Stimulated activated CD8-positive, alpha-beta memory T cell treated with anti-CD3 and anti-CD28 coated beads, Interleukin-7, amount 100 ng/mL, for 1 hour (primary cell): ENCODE results near the gene FAT1.
A peak's percentile ranks its signal among the peaks of the same experiment; 100 is the strongest.

ENCODE experiments used
- DNase-seq, 2 donors: peaks; one replicate each; pipeline ENCODE4 v3.0.0-alpha.2; 2020; ENCODE audit warnings: low read depth in 2 of 2

Gene FAT1

GRCh38 chr4:186606591-186606992 lies 117.1 kb downstream of the FAT1 start:
- DNase-seq: no peak

- no peak for DNase-seq
Observed at GRCh38 chr4:186605261-186605865, 118.3 kb downstream of the FAT1 start.

GRCh38 chr4:186604124-186604807 lies 119.4 kb downstream of the FAT1 start:
- DNase-seq: no peak

DNA sequence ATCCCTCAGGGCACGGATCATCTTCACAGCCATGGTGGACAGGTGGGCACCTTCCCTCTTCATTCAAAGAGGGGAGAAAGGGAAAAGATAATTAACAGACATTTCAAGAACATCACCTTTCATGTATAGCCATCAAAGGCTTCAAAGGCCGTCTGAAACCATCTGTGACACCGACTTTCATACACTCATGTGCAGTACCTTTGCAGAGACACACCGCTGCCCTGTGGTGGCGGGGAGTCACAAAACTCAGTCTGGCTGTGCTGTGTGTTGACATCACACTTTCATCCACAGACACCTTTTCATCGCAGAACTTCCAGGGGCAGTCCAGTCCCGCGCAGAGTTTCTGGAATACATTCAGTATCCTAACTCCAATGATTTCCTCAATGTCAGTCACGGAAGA lies 120.7 kb downstream of the FAT1 start:
- no peak for DNase-seq

DNA sequence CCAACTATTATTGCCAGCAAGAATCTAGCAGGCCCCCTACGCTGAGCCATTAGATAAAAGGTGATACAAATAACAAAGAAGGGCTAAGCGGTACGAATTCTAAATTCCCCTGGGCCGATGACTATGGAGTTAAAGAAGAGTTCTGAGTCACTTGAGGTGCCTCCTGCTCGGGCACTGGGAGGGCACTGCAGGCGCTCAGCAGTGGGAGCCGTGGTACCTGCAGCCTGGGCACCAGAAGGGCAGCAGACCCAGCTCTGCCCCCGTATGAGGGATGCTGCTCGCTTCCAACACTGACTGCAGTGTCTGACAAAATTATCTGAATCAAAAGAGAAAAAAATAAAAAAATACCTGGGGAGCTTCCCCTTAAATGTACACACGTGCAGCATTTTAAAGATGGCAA lies 124.2 kb downstream of the FAT1 start:
- DNase-seq: no peak

DNA sequence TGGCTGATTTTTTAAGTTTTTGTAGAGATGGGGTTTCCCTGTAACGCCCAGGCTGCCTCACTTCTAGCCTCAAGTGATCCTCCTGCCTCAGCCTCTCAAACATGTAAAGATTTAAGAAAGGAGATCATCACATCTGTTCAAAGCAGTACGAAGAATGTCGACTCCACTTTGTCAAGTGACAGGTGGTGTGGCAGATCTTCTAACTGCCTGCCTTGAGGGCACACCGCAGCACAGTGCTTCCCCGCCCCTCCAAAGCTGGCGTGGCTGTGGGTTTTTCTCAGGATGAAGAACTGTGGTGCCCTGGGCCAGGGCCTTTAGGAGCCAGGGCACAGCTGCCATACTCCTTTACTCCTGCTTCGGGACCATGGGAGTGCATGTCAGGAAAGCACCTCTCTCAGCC lies 125.0 kb downstream of the FAT1 start:
- no peak for DNase-seq

DNA sequence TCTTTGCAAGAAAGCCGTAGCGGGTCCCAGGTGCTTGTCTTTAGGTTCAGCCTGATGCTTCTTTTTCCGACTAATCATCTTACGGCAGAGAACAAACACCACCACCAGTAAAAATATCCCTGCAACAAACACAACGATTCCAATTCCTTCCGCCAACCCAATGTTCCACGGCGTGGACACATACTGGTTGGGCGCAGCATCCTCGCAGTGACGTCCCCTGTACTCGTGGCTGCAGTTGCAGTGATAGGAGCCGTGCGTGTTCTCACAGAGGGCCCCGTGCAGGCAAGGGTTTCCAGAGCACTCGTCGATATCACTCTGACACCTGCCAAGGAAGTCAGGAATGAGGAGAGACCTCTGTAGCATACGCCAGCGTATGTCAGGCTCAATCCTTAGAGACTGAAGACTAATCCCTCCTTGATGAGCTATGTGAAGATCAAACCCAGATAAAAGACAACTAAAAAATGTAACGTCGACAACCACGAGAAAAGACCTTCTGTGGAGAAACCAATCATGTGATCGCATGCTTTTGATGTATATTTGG lies 126.7 kb downstream of the FAT1 start:
- DNase-seq: no peak

DNA sequence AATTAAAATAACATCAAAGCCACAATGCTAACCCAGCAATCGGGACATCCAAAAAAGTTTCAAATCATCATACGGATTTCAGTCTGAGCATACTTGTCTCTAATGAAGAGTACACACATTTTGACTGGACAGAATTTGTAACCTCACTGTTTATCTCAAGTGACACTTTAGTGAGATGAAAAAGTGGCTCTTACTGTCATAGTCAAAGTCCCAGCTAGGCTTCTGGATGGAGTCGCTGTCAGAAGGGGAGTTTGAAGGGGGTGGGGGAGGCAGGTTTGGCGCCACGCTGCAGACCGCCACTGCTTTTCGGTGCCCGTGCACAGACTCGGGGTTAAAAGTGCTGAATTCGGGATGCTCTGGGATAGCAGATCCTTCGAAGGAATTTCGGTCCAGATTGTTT lies 127.3 kb downstream of the FAT1 start:
- no peak for DNase-seq

DNA sequence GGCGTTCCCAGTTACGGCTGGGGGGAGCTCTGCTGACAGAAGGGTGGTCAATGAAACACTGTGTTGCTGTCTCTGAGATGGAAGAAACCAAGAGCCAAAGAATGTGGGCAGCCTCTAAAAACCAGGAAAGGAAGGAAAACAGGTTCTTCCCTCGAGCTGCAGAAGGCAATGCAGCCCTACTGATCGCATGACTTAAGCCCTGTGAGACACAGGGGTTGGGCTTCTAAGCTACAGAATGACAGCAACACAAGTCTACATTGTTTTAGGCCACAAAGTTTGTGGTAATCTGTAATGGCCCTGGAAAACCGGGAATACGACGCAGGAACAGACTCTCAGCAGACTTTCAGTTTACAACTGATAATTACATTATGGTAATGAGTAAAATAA lies 130.1 kb downstream of the FAT1 start:
- DNase-seq: no peak

- no peak for DNase-seq
Observed at GRCh38 chr4:186592966-186593586, 130.6 kb downstream of the FAT1 start.

DNA sequence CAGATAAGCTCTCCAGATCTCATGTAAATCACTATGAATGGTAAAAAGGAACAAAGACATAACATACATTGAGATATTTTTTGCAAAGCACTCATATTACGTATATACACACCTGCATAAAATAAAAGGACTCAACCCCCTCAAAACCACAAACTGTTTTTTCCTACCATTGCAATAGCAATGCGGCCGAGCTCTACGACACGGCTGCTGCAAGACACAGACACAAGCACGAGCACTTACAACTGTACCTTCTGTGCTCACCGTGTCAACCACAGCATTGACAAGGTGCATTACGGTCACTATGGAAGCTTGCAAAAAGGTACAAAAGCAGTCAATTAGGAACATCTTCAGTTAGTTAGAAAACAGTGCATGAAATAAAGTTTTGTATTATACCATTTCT lies 131.2 kb downstream of the FAT1 start:
- no peak for DNase-seq

DNA sequence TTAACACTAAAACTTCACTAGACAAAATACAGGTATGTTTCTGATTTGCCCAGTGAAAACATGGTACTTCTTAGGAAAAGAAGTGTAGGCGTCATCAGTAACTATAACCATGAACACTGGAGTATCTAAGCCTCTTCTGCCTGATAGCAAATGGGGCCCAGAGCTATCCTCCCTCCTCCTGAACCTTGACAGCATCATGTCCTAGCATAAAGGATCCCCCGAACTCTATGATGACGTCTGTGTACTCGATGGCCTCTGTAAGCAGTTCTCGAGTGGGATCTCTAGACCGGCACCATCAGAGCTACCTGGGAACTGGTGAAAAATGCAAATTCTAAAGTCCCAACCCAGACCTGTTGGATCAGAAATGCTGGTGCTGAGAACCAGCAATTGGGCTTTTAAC lies 132.0 kb downstream of the FAT1 start:
- DNase-seq: no peak

GRCh38 chr4:186588503-186588902 lies 135.2 kb downstream of the FAT1 start:
- no peak for DNase-seq

DNA sequence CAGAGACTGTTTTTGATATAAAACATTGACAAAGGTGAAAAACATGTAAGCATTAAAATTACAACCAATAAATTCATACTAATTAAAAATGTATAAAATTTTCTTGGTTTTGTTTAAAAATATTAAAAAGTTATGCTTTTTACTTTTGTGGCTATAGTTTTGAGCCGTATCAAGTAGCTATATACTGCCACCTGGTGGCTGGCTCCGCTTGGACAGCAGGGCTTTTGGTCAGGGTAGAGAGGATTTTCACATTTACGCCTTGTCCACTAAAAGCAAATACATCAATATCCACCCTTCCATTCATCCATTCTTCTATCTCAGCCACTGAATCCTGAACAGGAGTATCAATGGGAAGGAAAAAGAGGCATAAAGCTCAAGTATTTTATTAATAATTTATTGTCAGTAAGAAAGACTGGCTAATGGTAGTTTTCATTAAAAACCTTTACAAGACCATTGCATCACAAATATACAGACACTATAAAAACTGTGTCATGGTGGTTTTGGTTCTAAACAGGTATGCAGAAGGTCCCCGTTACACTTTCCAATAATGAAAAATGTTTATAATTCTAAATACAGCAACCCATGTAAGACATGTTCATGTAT lies 136.1 kb downstream of the FAT1 start:
- DNase-seq: peak in 1 of 2 donors; percentile 40

DNA sequence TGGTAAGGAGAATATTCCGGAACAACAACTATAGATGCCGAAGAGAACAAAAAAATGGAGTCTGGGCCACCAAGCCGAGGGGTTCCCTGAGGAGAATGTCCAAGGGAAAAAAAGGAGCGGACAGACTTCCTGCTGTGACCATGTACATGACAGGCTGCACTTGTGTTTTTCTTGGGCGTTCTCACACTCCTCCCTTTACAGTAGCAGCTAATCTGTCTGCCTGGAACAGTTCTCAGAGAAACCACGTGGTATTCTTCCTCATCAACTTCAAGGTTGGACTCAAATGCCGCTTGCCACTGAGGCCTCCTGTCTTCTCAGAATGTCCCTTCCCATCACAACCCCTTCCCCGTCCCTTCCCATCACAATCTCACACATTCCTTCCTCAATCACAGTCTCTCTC lies 137.5 kb downstream of the FAT1 start:
- no peak for DNase-seq

DNA sequence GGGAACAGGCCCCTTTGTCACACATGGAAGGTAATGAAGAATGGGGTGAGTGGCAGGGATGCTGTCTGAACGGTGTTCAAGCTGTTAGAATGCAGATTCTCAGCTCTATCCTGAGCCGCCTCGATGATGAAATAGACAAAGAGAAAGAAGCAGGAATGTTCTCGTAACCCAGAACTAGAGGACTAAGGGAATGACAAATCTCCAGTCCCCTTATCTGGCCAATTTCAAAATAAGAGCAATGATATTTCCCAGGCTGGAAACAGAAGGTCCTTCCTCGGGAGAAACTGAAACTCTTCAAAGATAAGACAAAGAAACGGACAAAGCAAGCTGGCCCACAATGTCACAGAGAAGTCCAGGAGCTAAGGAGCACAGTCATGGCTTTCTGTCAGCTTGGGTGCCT lies 138.7 kb downstream of the FAT1 start:
- DNase-seq: no peak

GRCh38 chr4:186581421-186581820 lies 142.2 kb downstream of the FAT1 start:
- DNase-seq: no peak

GRCh38 chr4:186580669-186581068 lies 143.0 kb downstream of the FAT1 start:
- DNase-seq: no peak

DNA sequence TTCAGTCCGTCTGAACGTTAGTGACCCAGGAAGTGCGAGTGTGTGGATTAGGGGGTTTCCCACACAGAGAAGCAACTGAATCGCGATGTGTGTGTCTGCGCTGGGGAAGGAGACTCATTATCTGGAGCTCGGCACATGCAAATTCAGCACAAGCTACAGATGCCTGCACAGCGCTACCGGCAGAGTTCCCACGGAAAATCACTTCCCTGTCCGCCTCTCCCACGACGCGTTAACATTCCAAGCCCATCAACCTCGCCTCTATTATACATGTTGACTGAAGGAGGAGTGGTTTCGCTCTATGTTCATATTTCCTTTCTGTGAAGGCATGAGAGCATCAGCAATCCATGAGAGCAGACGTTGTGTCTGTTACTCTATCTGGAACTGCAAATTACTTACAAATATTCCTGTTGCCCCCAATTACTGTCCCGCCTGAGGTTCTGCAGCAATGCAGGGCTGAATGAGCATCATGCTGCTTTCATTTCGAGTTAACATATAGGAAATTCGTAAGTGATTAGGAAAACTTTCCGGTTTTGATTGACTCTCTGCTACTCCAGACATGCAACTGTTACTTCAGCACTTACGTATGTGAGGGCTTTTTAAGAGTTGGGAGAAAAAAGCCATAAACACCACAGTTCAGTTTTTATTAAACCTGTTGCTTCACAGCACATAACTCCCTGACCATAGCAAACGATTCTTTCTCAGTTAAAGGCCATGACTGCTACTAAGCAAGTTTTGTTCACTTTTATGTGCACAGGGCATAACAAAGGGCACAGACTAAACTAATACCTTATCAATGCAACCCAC lies 153.3 kb downstream of the FAT1 start:
- DNase-seq: no peak

GRCh38 chr4:186569533-186570192 lies 154.0 kb downstream of the FAT1 start:
- no peak for DNase-seq

DNA sequence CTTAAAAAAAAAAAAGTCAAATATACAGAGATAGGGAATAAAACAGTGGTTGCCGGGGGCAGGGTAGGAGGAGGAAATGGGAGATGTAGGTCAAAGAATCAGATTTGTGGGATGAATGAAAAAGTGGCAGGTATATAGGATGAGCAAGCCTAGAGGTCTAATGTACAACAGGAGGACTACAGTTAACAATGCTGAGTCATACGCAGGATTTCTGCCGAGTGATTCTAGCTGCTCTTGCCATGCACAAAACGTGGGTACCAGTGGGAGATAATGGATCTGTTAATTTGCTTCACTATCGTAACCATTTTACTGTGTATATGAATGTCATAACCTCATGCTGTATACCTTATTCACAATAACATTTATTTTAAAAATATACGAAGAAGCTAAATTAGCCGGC lies 157.6 kb downstream of the FAT1 start:
- DNase-seq: no peak
